Mucosa of gallbladder (tissue), 1 donor: ENCODE results near the gene C1RL. TPM values are rescaled to one million over a fixed set of nuclear protein-coding genes. Genes with fewer than 3 reads are reported as not detected.

ENCODE experiments used
- DNase-seq: peaks from one replicate; pipeline ENCODE4 v3.0.0-alpha.2; 2020; ENCODE audit warnings: low spot score
- total RNA-seq: library from RNA; stranded (reverse); gene quantifications from one replicate; pipeline ENCODE4 v1.2.1, GENCODE V29; 2021
- donor health status: DM: no; HTN: no; CAD: no.

C1RL gene
- total RNA-seq, 1 donor from 2014 or later, result 49.6 TPM

DNA sequence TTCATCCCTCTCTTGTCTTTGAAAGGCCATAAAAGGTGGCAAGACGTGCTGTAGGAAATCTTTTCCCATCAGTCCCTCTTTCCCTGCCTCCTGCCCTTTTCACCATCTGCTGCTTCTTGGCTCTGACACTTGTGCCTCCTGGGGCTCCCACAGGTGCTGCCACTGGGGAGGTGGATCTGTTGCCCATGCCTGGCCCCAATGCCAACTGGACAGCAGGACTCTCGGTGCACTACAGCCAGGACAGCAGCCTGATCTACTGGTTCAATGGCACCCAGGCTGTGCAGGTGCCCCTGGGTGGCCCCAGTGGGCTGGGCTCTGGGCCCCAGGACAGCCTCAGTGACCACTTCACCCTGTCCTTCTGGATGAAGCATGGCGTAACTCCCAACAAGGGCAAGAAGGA, 27.7 kb upstream of the C1RL start:
- DNase-seq, result no peak

- DNase-seq, result no peak
Measured at GRCh38 chr12:7136071-7136470, 27.1 kb upstream of the C1RL start.

DNA sequence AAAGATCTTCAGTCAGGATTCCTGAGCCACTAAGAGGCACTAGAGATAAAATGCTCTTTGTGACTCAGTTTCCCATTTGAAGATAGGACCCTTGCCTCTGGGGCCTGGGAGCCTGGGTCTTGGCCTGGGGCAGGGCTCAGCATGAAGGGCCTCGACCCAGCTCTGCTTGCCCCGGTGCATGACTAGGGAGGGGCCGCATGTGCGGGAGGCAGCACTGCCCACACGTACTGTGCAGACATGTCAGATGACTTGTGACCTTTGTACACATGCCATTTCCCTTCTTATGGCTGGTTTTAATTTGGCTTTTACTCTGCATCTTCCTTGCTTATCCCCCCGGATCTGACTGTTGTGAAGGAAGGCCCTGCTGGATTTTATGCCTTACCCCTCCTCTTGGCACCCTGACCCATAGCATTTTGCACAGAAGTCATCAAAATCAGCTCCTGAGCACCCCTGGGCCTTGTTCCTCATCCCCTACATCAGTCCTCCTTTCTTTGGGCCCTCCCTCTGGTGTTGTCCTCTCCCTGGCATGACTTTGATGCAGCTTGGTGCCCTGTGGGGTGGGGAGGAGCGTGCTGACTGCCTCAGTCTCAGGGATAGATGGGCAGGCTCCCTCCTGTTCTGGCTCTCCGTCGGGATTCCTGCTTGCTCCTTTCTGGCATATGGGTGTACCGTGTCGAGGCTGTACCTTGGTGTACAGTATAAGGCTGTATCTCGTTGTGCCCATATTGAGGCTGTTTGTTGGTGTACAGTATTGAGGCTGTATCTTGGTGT, 25.6 kb upstream of the C1RL start:
- no peak for DNase-seq

- DNase-seq, result no peak
Measured at GRCh38 chr12:7131502-7131866, 22.5 kb upstream of the C1RL start.

DNA sequence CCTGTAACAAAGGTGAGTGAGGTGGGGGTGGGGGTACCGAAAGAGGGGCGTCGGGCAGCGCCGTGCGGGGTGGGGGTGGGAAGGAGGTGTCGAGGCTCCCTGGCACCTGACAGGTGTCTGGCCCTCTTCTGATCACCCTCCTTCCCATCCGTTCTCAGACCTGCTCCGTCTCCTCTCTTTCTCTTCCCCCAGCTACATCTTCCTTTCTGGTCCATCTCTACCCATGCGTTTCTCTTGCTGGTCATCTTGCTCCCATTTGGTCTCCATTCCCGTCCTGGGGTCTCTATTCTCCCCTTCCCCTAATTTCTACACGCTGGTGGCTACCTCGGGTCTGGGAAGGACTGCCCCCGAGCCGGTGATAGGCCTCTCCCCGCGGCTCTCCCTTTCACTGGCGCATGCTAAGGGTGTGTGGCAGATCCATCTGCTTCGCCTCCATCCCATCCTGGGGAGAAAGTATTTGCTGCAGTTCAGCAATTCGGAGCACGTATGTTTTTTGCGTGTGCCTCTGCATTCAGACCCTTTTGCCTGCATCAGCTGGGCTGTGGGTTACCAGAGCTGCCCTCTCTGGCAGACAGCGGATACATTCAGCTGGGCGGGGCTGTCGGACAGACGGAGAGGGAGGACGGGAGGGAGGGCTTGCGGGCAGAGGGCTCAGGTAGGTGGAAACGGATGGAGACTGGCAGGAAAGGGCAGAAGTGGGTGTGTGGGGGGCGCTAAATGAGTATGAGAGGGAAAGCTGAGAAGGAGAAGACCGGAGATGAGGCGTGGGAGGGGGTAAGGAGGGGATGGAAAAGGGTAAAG, 21.9 kb upstream of the C1RL start:
- peak; percentile 51 for DNase-seq

DNA sequence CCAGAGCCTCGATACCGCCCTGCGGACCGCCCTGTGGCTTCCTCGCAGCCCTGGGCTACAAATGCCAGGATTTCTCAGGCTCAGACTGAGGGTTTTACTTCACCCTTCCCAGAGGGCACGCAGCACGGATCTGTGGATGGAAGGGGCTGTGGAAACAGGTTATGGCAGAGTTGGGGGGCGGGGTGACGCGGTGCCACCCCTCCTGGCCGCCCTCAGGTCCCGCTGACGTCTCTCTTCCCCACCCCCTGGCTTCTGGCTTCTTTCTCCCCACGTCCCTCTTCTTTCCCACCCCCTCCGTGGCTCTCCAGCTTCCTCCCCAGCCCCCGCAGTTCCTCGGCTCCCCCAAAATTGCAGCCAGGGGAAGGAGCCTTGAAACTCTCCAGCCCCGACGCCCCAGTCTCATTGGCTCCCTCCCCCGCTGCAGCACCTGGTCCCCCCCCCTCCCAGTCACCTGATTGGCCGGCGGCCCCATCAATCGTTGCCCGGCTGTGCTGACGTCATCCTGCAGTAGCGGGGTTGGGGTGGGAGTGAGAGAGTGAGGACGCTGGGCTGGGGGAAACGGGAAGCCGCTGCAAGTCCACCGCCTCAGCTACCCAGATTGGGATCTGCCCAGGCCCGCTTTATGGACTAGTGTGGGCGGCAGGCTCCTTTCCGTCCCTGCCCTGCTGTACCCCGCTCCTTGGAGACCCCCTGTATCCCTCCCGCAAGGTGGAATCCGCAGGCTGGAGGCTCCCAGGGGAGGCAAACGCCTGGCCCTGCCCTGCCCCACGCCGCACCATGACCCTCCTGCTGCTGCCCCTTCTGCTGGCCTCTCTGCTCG, 21.1 kb upstream of the C1RL start, which contains the start of gene CLSTN3:
CLSTN3 (plus strand) TSS at position 500 of the 820 bp plus-strand sequence; CDS start at position 778, 278 bp downstream.
- DNase-seq, result peak; percentile 80

- DNase-seq, result no peak
Measured at GRCh38 chr12:7129287-7129871, 20.4 kb upstream of the C1RL start.

DNA sequence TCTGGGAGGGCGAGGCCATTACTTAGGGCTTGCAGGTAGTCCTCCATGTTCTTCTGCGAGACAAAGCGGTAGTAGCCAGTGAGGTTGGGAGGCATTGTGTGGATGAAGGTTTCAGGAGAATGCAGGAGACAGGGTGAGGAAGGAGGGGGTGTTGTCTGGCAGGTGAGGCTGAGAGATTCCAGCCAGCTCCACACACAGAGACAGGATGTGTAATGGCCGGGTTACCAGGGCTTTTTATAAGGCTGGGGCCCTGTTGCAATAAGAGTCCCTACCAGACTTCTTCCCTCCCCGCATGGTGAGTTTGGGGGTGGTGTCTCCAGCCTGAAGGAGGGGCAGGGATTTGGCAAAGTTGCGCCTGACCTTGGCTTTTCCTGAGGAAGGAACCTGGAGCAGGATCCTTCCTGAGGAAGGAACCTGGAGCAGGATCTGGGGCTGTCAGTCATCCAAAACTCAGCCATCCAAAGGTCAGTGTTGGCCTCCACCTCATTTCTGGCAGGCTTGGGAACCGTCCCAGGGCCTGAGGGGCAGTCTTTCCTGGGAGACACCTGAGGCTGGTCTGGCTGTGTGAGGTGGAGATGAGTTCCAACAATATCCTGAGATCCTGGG, 19.8 kb upstream of the C1RL start, which contains the start of gene RBP5:
RBP5 (minus strand) TSS at position 209 of the 606 bp plus-strand sequence; CDS start at position 95, 114 bp downstream.
- no peak for DNase-seq

DNA sequence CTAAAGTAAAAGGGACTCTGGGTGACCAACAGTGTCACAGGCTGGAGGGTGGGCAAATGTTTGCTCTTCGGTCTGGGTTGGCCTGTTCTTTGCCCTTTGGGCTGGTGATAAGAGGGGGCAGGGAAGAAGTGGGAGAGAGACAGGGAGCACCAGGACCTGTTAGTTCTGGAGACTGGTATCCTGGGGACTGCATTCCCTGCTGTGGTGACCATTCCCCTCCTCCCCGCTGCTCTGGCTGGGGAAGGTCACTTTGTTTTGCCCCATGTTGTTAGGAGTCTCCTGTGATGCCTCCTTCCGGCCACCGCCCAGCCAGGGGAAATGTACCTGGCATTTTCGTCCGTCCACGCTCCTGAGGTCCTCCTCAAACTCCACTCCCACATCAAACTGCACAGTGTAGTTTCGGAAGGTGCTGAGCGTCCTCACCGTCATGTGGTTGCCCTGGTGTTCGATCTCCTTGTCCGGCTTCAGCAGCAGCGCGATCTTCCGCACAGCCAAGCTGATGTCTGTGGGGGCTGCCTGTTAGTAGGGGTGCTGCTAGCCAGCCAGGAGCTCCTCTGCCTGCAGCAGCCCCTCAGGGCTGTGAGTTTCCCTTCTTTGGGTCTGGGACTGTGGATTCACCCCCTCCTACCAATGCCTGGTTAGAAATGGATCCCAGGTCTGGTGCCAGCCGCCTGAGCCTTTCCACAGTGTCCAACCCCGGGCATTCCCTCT, 19.1 kb upstream of the C1RL start:
- no peak for DNase-seq

DNA sequence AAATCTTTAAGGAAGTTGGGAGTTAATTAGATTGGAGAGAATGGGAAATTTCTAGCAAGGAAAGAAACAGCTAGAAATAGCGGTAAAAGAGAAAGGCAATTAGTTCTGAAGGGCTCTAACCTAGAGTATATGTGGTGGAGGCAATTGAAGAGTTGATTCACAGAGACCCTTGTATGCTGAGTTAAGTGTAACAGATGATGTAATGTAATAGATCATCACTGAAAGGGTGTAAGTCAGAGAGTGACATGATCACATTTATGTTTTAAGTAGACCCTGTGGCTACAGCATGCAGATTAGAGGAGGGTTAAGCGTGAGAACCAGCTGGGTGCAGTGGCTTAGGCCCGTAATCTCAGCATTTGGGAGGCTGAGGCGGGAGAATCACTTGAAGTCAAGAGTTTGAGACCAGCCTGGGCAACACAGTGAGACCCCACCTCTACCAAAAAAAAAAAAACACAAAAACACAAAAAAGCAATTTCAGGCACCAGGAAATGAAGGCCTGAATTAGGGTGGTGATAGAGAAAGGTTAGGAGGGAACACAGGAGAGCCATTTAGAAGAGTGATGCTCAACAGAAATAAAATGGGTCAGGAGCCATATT, 16.7 kb upstream of the C1RL start:
- DNase-seq, result no peak

DNA sequence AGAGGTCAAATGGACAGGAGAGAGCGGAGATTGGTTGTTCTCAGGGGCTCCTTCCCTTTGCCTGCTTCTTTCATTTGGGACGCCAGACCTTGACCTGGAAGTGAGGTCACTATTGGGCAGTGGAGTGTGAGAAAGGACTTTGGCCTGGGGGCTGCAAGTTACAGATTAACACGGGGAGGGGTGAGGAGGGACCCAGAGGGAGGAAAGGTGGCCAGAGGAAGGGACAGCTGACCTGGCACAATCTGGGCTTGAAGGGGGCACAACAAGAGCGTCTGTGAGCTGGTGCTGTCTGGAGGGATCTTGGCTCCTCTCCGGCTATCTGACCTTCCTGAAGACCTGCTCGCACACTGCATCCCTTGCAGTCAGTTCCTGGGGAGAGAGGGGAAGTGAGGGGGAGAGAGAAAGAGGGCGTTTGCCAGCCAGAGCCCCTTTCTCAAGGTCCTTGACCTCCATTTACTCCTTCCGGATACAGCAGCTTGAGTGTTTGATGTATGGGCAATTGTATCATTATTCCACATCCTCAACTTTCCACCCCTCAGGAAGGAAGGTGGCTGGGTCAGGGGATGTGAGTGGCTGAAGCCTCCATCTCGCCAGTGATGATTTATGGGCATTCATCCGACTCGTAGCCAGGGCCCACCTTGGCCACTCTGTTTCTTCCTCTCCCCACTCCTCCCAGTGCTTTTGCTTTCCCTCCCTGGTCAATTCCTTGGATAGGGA, 14.9 kb upstream of the C1RL start:
- DNase-seq, result no peak

GRCh38 chr12:7122811-7123769, 14.1 kb upstream of the C1RL start:
- no peak for DNase-seq

- no peak for DNase-seq
Measured at GRCh38 chr12:7121324-7121723, 12.3 kb upstream of the C1RL start.

DNA sequence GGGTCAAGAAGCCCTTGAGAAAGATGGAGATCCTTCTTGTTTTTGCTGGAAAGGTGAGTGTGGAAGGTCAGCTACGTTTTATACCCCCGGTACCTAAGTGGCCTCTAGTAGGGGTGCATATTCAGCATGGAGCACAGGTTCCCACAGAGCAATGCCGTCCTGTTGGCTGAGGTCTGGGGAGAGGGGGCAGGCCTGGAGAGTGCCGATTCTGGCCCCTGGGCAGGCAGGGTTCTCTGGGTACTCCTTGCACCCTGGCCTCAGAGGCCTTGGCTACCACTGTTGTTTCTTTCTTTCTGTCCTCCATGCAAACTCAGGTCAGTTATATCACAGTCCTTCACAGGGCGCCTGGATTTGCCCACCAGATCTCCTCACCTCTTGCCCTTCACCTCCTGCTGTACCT, 11.2 kb upstream of the C1RL start:
- DNase-seq, result no peak

DNA sequence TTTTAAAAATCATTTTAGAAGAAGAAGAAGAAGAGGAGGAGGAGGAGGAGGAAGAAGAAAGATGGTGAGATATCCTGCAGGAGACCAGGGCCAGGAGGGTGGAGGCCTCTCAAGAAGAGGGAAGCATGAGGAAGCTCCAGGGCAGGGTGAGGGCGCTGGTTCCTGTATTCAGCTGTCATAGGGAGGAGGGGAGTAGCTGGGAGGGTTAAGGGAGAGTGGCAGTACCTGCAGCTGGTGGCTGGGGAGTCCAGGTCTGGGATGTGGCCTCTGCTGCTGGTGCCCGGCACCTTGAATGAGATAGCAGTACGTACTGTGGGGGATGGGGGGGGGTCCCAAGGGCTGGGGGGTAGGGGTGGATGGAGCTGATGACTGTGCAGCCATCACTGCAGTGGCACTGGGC, 9.9 kb upstream of the C1RL start:
- DNase-seq, result no peak

DNA sequence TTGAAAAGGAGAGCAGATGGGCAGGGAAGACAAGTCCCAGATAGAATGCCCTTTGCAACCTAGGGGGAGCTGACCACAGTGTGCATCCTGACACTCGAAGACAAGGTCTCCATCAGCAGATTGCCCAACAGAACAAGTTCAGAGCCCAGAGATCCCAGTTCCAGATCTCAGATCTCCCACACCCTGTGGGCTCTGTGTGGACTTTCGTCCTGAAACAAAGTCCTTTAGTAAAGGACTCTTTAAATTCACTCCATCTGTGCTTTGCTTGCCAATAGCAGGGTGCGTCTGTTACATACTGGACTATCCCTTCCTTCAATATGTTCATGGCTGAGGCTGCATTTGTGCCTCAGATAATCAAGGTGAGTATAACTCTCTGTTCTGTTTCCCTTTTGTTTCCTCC, 8.7 kb upstream of the C1RL start:
- DNase-seq, result no peak

- DNase-seq, result no peak
Measured at GRCh38 chr12:7116916-7117315, 7.9 kb upstream of the C1RL start.

DNA sequence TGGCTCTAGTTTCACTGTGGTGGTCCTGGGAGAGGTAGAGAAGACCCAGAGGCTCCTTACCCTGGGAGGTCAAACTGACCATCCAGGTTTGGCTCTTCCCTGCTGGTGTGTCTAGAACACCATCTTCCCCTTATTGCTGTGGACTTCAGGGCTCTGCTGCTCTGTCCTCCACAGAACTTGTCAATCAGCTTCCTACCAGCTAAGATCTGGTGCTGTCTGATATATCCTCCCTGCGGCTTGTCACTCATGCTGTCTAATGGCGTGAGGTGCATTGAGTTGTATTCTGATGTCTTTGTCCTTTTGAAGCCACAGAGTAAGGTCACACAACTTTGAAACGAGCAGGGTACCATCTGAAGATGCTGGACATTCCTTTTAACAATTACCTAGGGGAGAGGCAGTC, 7.2 kb upstream of the C1RL start:
- DNase-seq, result no peak
